IMR-90 (cell line): ENCODE measurements around the gene MSANTD1. TPM values are rescaled to one million over a fixed set of nuclear protein-coding genes. Genes with fewer than 3 reads are reported as not detected.

Experiments
- ATAC-seq: fragments of 200-7000 bp; cut with Tn5 transposase; 2 replicates; pipeline ENCODE4 v1.9.1; 2020; ENCODE audit warnings: low read depth, mild to moderate bottlenecking, moderate library complexity
- BruUV-seq: library from RNA; stranded (reverse); fragments of 400-500 nt; replicated peaks from 2 replicates; lab custom pipeline; 2021; lab: Mats Ljungman, UMichigan
- CTCF ChIA-PET: fragments of 300-600 bp; formaldehyde crosslinking; extraction: SDS; loops from one replicate; lab custom pipeline; 2021; ENCODE audit warnings: antibody characterized with exemption; lab: Yijun Ruan, JAX
- POLR2A ChIA-PET: fragments of 300-600 bp; sonication (Branson Sonifier 250); formaldehyde crosslinking; loops from one replicate; lab custom pipeline; 2022; ENCODE audit warnings: antibody characterized with exemption; ENCODE audit not compliant: unreplicated experiment; lab: Charles Lee
- DNase-seq: peaks from one replicate; pipeline ENCODE4 v3.0.0; 2013
- H2AFZ ChIP-seq: replicated peaks from 2 replicates; pipeline ENCODE3; 2013; ENCODE audit warnings: low read length, mild to moderate bottlenecking; ENCODE audit not compliant: poor library complexity
- H2AK5ac ChIP-seq: 2 replicates; pipeline ENCODE4 v1.6.1; 2013; ENCODE audit warnings: low read depth, low read length, inconsistent platforms
- H2AK9ac ChIP-seq: replicated peaks from 2 replicates; pipeline ENCODE3; 2013; ENCODE audit warnings: mild to moderate bottlenecking, low read depth, low read length, moderate library complexity; ENCODE audit not compliant: poor library complexity
- H2BK120ac ChIP-seq: 2 replicates; pipeline ENCODE4 v1.6.1; 2013; ENCODE audit warnings: low read depth, low read length, inconsistent platforms
- H2BK15ac ChIP-seq: 3 replicates; pipeline ENCODE4 v1.6.1; 2013; ENCODE audit warnings: low read depth, low read length, inconsistent platforms
- H2BK20ac ChIP-seq: 2 replicates; pipeline ENCODE4 v1.6.1; 2013; ENCODE audit warnings: low read depth, mild to moderate bottlenecking, inconsistent platforms, low read length, moderate library complexity
- H2BK5ac ChIP-seq: 2 replicates; pipeline ENCODE4 v1.6.1; 2013; ENCODE audit warnings: mild to moderate bottlenecking, low read depth, low read length, inconsistent platforms; ENCODE audit not compliant: poor library complexity, severe bottlenecking
- H3K14ac ChIP-seq: replicated peaks from 2 replicates; pipeline ENCODE4 v1.6.1; 2013; ENCODE audit warnings: low read depth, low read length, inconsistent platforms
- H3K18ac ChIP-seq: 2 replicates; pipeline ENCODE4 v1.6.1; 2013; ENCODE audit warnings: low read depth, low read length, control low read depth
- H3K23ac ChIP-seq: 2 replicates; pipeline ENCODE4 v1.6.1; 2013; ENCODE audit warnings: low read depth, low read length, inconsistent platforms
- H3K27ac ChIP-seq: 2 replicates; pipeline ENCODE4 v1.5.1; 2013; ENCODE audit warnings: mild to moderate bottlenecking, control low read depth, low read length; ENCODE audit not compliant: insufficient read depth
- H3K27me3 ChIP-seq: 2 replicates; pipeline ENCODE4 v1.6.1; 2013; ENCODE audit warnings: low read length; ENCODE audit not compliant: control insufficient read depth, insufficient read depth
- H3K36me3 ChIP-seq: 2 replicates; pipeline ENCODE4 v1.6.1; 2013; ENCODE audit warnings: low read length, mixed read lengths; ENCODE audit not compliant: control insufficient read depth, insufficient read depth
- H3K4ac ChIP-seq: 2 replicates; pipeline ENCODE4 v1.6.1; 2013; ENCODE audit warnings: low read depth, low read length, inconsistent platforms
- H3K4me1 ChIP-seq: 2 replicates; pipeline ENCODE4 v1.6.1; 2013; ENCODE audit warnings: low read length, mixed read lengths; ENCODE audit not compliant: control insufficient read depth, insufficient read depth
- H3K4me2 ChIP-seq: 2 replicates; pipeline ENCODE4 v1.6.1; 2013; ENCODE audit warnings: low read depth, mild to moderate bottlenecking, control low read depth, low read length, moderate library complexity
- H3K4me3 ChIP-seq: 2 replicates; pipeline ENCODE4 v1.5.1; 2013; ENCODE audit warnings: low read depth, mild to moderate bottlenecking, control low read depth, low read length, moderate library complexity; ENCODE audit not compliant: insufficient read depth
- H3K56ac ChIP-seq: 2 replicates; pipeline ENCODE4 v1.6.1; 2013; ENCODE audit warnings: low read length, inconsistent platforms; ENCODE audit not compliant: insufficient read depth; ENCODE audit errors: extremely low read depth
- H3K79me1 ChIP-seq, 2 experiments: 2 replicates each; pipeline ENCODE4 v1.6.1; 2013; ENCODE audit warnings: low read length in 2 of 2, inconsistent platforms in 1 of 2, low read depth in 1 of 2
- H3K9ac ChIP-seq: 2 replicates; pipeline ENCODE4 v1.6.1; 2013; ENCODE audit warnings: low read depth, low read length, control low read depth
- H3K9me1 ChIP-seq: 2 replicates; pipeline ENCODE4 v1.6.1; 2013; ENCODE audit warnings: low read length, inconsistent platforms; ENCODE audit not compliant: insufficient read depth
- H3K9me3 ChIP-seq: 2 replicates; pipeline ENCODE4 v1.6.1; 2013; ENCODE audit warnings: low read length; ENCODE audit not compliant: control insufficient read depth, insufficient read depth
- H4K20me1 ChIP-seq: 2 replicates; pipeline ENCODE4 v1.6.1; 2013; ENCODE audit warnings: low read length, inconsistent platforms; ENCODE audit not compliant: insufficient read depth
- H4K5ac ChIP-seq: 2 replicates; pipeline ENCODE4 v1.6.1; 2013; ENCODE audit warnings: mild to moderate bottlenecking, low read depth, low read length, control low read depth
- H4K8ac ChIP-seq, 2 experiments: 2 replicates each; pipeline ENCODE4 v1.6.1; 2013; ENCODE audit warnings: low read depth in 2 of 2, low read length in 2 of 2, control low read depth in 1 of 2, inconsistent platforms in 1 of 2
- H4K91ac ChIP-seq: 2 replicates; pipeline ENCODE4 v1.6.1; 2013; ENCODE audit warnings: low read depth, low read length, inconsistent platforms; ENCODE audit not compliant: insufficient read depth
- BHLHE40 ChIP-seq: fragments of 150-350 bp; IDR thresholded peaks from 2 replicates; pipeline ENCODE4 v1.6.1; 2016; ENCODE audit warnings: mild to moderate bottlenecking, low read depth, low read length
- CEBPB ChIP-seq: IDR thresholded peaks from 2 replicates; pipeline ENCODE4 v1.6.1; 2012; ENCODE audit warnings: low read depth, low read length, improper control_type of control experiment
- CHD1 ChIP-seq: IDR thresholded peaks from 2 replicates; pipeline ENCODE4 v1.6.1; 2012; ENCODE audit warnings: low read depth, low read length, improper control_type of control experiment
- ELK1 ChIP-seq: fragments of 150-350 bp; IDR thresholded peaks from 2 replicates; pipeline ENCODE4 v1.6.1; 2016; ENCODE audit warnings: low read depth, mild to moderate bottlenecking, low read length, moderate library complexity, borderline replicate concordance
- FOS ChIP-seq: fragments of 150-350 bp; IDR thresholded peaks from 2 replicates; pipeline ENCODE4 v1.6.1; 2016; ENCODE audit warnings: low read depth, low read length
- MAFK ChIP-seq: IDR thresholded peaks from 2 replicates; pipeline ENCODE4 v1.6.1; 2012; ENCODE audit warnings: low read depth, low read length, improper control_type of control experiment
- MAZ ChIP-seq: IDR thresholded peaks from 2 replicates; pipeline ENCODE4 v1.6.1; 2012; ENCODE audit warnings: low read depth, mild to moderate bottlenecking, low read length, improper control_type of control experiment, moderate library complexity, borderline replicate concordance
- MXI1 ChIP-seq: IDR thresholded peaks from 2 replicates; pipeline ENCODE4 v1.6.1; 2012; ENCODE audit warnings: low read depth, mild to moderate bottlenecking, low read length, moderate library complexity, borderline replicate concordance
- POLR2A ChIP-seq: IDR thresholded peaks from 2 replicates; pipeline ENCODE4 v1.6.1; 2012; ENCODE audit warnings: mild to moderate bottlenecking, low read depth, low read length
- RAD21 ChIP-seq: IDR thresholded peaks from 2 replicates; pipeline ENCODE4 v1.6.1; 2012; ENCODE audit warnings: low read length, improper control_type of control experiment
- RCOR1 ChIP-seq: IDR thresholded peaks from 2 replicates; pipeline ENCODE4 v1.6.1; 2012; ENCODE audit warnings: mild to moderate bottlenecking, low read length, improper control_type of control experiment; ENCODE audit not compliant: insufficient replicate concordance
- RFX5 ChIP-seq: IDR thresholded peaks from 2 replicates; pipeline ENCODE4 v1.8.0; 2012; ENCODE audit warnings: low read depth, mild to moderate bottlenecking, low read length, moderate library complexity
- SMC3 ChIP-seq: fragments of 150-350 bp; IDR thresholded peaks from 2 replicates; pipeline ENCODE4 v1.6.1; 2016; ENCODE audit warnings: low read depth, mild to moderate bottlenecking, antibody characterized with exemption, low read length, moderate library complexity
- USF2 ChIP-seq: fragments of 150-350 bp; IDR thresholded peaks from 2 replicates; pipeline ENCODE4 v1.6.1; 2017; ENCODE audit warnings: mild to moderate bottlenecking, antibody characterized with exemption, low read length, low read depth
- WGBS, 2 experiments: methylation state at CpG; one replicate each; pipeline versions ENCODE4 v1.1.5 to v1.1.7; 2013; ENCODE audit warnings: missing lambda C conversion rate in 2 of 2; ENCODE audit not compliant: insufficient read length in 1 of 2; ENCODE audit errors: extremely low coverage in 2 of 2; 5-methylcytosine and 5-hydroxymethylcytosine counted together
- dilution Hi-C: fragments of 300-500 bp; cut with HindIII; formaldehyde crosslinking; loops from one replicate; pipeline ENCODE4 v1.14.3; 2018; ENCODE audit warnings: low sequenced_read_pairs; ENCODE audit not compliant: unreplicated experiment
- in situ Hi-C: fragments of 300-500 bp; cut with MboI; formaldehyde crosslinking; loops from 3 replicates; pipeline ENCODE4 v1.14.3; 2019; ENCODE audit warnings: low sequenced_read_pairs, inconsistent platforms, mixed read lengths
- intact Hi-C: fragments of 100-400 bp; cut with micrococcal nuclease; formaldehyde crosslinking; loops from 2 replicates; pipeline ENCODE4 v1.10.0; 2022
- polyA plus RNA-seq, 3 experiments: library from polyadenylated mRNA; depleted of rRNA; stranded (reverse); fragments of >200 nt; gene quantifications; 2 replicates each; pipeline ENCODE4 v1.2.3, GENCODE V29; 2012; ENCODE audit warnings: low replicate concordance in 1 of 3
- total RNA-seq: library from RNA; depleted of rRNA; stranded (reverse); fragments of >200 nt; gene quantifications from 2 replicates; pipeline ENCODE4 v1.2.3, GENCODE V29; 2012
- TF ChIP-seq, protein P1 (sequence below): conservative IDR thresholded peaks from 2 replicates; pipeline ENCODE4 v1.5.1; 2012; ENCODE audit warnings: mild to moderate bottlenecking, low read depth, low read length, improper control_type of control experiment

MSANTD1 gene
- total and polyA plus RNA-seq, 2 of the 4 experiments (the other 2 are of a cell fraction): under 0.01 to 0.07 TPM

DNA sequence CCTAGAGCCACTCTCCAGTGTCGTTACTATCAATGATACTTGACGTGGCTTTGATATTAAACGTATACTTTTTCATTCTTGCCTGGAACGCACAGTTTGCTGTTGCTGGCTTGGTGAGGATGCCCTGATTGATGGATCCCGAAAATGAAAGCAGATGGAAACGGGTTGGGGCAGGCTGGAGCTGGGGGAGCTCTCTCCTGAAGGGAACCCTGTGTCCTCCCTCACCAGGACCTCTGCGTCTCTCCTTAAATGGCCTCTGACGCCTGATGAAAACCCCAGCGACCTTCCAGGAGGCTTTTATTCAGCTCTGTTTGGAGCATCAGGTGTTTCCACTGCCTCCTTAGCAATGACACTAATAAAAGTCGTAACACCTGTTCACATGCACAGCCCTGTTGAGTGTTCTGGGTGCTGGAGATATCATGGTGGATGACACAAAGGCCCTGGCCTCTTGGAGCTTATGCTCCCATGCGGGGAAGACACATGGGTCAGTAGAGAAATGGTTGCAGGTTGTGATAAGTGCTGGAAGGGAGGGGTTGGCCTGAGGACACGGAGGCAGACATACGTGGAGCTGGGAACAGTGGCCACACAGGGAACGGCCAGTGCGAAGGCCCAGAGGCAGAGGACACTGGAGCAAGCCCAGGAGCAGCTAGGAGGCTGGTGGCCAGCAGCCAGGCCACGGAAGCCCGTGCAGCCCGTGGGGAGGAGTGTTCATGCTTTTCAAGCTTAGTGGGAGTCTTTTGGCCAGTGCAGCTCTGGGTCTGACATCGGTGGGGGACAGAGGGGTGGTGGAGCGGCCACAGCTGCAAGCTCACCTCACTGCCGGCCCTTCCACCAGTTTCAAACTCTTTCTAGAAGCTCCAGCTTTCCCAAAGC is 7.5 kb downstream of the MSANTD1 start:
- ATAC-seq: no peak
- no TSS peak for BruUV-seq
- TF ChIP-seq CEBPB: no peak
- TF ChIP-seq RCOR1: no peak
- no peak for TF ChIP-seq MAZ
- no peak for TF ChIP-seq MXI1
- TF ChIP-seq FOS: no peak
- no peak for TF ChIP-seq BHLHE40
- TF ChIP-seq RFX5: no peak
- no peak for TF ChIP-seq MAFK
- TF ChIP-seq, protein P1, sequence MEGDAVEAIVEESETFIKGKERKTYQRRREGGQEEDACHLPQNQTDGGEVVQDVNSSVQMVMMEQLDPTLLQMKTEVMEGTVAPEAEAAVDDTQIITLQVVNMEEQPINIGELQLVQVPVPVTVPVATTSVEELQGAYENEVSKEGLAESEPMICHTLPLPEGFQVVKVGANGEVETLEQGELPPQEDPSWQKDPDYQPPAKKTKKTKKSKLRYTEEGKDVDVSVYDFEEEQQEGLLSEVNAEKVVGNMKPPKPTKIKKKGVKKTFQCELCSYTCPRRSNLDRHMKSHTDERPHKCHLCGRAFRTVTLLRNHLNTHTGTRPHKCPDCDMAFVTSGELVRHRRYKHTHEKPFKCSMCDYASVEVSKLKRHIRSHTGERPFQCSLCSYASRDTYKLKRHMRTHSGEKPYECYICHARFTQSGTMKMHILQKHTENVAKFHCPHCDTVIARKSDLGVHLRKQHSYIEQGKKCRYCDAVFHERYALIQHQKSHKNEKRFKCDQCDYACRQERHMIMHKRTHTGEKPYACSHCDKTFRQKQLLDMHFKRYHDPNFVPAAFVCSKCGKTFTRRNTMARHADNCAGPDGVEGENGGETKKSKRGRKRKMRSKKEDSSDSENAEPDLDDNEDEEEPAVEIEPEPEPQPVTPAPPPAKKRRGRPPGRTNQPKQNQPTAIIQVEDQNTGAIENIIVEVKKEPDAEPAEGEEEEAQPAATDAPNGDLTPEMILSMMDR: no peak
- no peak for TF ChIP-seq ELK1
- TF ChIP-seq USF2: no peak
- no peak for TF ChIP-seq CHD1
- TF ChIP-seq POLR2A: no peak
- no peak for TF ChIP-seq SMC3
- TF ChIP-seq RAD21: no peak

More for the DNA sequence above, 7.5 kb downstream of the MSANTD1 start:
- WGBS, 2 experiments: 90% methylated on average over 4 of the region's 21 CpGs; no CpG with 5 or more reads in 1 of the 2 experiments
- intact Hi-C loops: no loop called here
- H2BK15ac ChIP-seq: no peak overlapping the region
- H2BK5ac ChIP-seq: no peak overlapping the region
- H3K27me3 ChIP-seq: no peaks in the 10 kb centered on the region; the same call in 1 of the 2 replicates
- no peak overlapping the region for H3K14ac ChIP-seq
- no peak overlapping the region for H3K4ac ChIP-seq
- no peak overlapping the region for H3K4me3 ChIP-seq
- no peak overlapping the region for H3K56ac ChIP-seq
- H3K4me1 ChIP-seq: no peaks in the 10 kb centered on the region
- H3K9me1 ChIP-seq: no peaks in the 10 kb centered on the region
- no peak overlapping the region for H4K91ac ChIP-seq
- no peak overlapping the region for H3K9ac ChIP-seq
- H3K4me2 ChIP-seq: no peak overlapping the region
- H4K8ac ChIP-seq: no peak overlapping the region
- no peak overlapping the region for H3K23ac ChIP-seq
- no peaks in the 10 kb centered on the region for H4K20me1 ChIP-seq
- H3K36me3 ChIP-seq: no peaks in the 10 kb centered on the region
- DNase-seq: no peak
- H2BK120ac ChIP-seq: no peak overlapping the region
- no peaks in the 10 kb centered on the region for H3K9me3 ChIP-seq
- no peak overlapping the region for H2AK5ac ChIP-seq
- ChIA-PET POLR2A (no interaction called here), CTCF (no interaction called here)
- H2AK9ac ChIP-seq: no peak overlapping the region
- no peaks in the 10 kb centered on the region for H3K79me1 ChIP-seq
- H2BK20ac ChIP-seq: no peak overlapping the region
- no peak overlapping the region for H3K27ac ChIP-seq
- dilution Hi-C loops: no loop called here
- in situ Hi-C loops: no loop called here
- H4K5ac ChIP-seq: no peak overlapping the region
- no peak overlapping the region for H3K18ac ChIP-seq
- no peak overlapping the region for H2AFZ ChIP-seq
